ENCODE results near the gene PRDM16. TPM values are rescaled to one million over a fixed set of nuclear protein-coding genes. Genes with fewer than 3 reads are reported as not detected.

PRDM16 gene
- polyA plus RNA-seq, 1 donor (not counting 4 experiments of a cell fraction or from before 2014, with no cell fraction given), result 0.05 TPM

GRCh38 chr1:3160647-3161145 is 91.7 kb downstream of the PRDM16 start:
- Histone ChIP-seq H3K27me3 (ENCODE audit: control insufficient read depth, extremely low read depth, insufficient read depth, low read length) (no peaks in the 10 kb centered on the region), H4K20me1 (ENCODE audit: control insufficient read depth, extremely low read depth, insufficient read depth, low read length) (no peaks in the 10 kb centered on the region), H2AFZ (ENCODE audit: control insufficient read depth, low read length) (no peak overlapping the region), H3K4me2 (ENCODE audit: control insufficient read depth, extremely low read depth, insufficient read depth, low read depth, low read length) (no peak overlapping the region), H3K4me1 (ENCODE audit: control insufficient read depth, extremely low read depth, insufficient read depth, low read length) (no peaks in the 10 kb centered on the region), H3K9me3 (ENCODE audit: control insufficient read depth, low read depth, low read length) (peaks cover 4% of the 10 kb centered on the region), H3K9ac (ENCODE audit: control insufficient read depth, extremely low read depth, insufficient read depth, low read length) (no peak overlapping the region), H3K36me3 (ENCODE audit: control insufficient read depth in 2 of 2, extremely low read depth in 1 of 2, insufficient read depth in 2 of 2, low read length in 2 of 2) (no peaks in the 10 kb centered on the region), H3K79me2 (ENCODE audit: control insufficient read depth, insufficient read depth, low read length) (no peaks in the 10 kb centered on the region), H3K27ac (ENCODE audit: control insufficient read depth, insufficient read depth, low read length) (no peak overlapping the region), H3K4me3 (ENCODE audit: control insufficient read depth in 2 of 3, extremely low read depth in 1 of 3, insufficient read depth in 2 of 3, low read depth in 1 of 3, low read length in 3 of 3) (no peak overlapping the region), H3K9me1 (ENCODE audit: control insufficient read depth, extremely low read depth, insufficient read depth, low read length) (no peaks in the 10 kb centered on the region)
- no peak for DNase-seq (ENCODE audit: low read depth, low spot score)
- no peak for TF ChIP-seq EZH2 (IDR thresholded peaks at IDR 0.05; ENCODE audit: low read length)
- TF ChIP-seq, protein P1, sequence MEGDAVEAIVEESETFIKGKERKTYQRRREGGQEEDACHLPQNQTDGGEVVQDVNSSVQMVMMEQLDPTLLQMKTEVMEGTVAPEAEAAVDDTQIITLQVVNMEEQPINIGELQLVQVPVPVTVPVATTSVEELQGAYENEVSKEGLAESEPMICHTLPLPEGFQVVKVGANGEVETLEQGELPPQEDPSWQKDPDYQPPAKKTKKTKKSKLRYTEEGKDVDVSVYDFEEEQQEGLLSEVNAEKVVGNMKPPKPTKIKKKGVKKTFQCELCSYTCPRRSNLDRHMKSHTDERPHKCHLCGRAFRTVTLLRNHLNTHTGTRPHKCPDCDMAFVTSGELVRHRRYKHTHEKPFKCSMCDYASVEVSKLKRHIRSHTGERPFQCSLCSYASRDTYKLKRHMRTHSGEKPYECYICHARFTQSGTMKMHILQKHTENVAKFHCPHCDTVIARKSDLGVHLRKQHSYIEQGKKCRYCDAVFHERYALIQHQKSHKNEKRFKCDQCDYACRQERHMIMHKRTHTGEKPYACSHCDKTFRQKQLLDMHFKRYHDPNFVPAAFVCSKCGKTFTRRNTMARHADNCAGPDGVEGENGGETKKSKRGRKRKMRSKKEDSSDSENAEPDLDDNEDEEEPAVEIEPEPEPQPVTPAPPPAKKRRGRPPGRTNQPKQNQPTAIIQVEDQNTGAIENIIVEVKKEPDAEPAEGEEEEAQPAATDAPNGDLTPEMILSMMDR (optimal IDR thresholded peaks at IDR 0.05 in 1 of 3, IDR thresholded peaks at IDR 0.05 in 1 of 3, conservative IDR thresholded peaks at IDR 0.05 in 1 of 3; ENCODE audit: extremely low read depth in 1 of 3, insufficient read depth in 2 of 3, low read length in 3 of 3), result no peak
- no peak for FAIRE-seq
- dilution Hi-C loops (cut with MboI; ENCODE audit: extremely low pct_ligation_motif_present, low sequenced_read_pairs), result no loop called here

DNA sequence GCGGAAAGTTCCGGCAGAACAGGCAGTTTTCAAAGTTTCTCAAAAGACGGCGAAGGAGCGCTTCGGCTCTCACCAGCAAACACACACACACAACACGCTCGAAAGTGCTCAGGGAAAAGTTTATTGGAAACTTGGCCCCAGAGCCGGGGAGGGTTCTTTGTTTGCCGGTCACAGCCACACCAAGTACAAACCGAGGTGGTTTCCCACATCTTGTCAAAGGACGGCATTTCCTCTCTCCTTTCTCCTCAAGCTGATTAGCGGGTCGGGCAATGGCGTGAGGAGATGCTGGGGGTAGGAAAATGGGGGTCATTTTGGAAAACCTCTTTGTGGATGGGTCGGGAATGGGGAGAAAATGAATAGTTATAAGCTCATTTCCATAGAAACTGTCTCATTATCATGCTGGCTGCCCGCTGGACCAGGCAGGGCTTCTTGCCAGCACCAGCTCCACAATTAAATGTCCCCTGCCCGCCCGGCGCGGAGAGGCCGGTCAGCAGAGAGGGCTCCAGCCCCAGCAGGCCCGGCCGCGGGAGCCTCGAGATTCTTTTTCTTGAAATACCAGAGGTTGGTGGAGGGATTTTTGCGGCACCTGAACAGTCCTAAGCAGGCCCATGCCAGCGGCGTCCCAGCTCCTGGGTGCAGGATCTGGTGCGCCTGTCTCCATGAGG is 92.3 kb downstream of the PRDM16 start:
- peaks cover 4% of the 10 kb centered on the region for H3K9me3 ChIP-seq (ENCODE audit: control insufficient read depth, low read depth, low read length)
- H3K9me1 ChIP-seq (ENCODE audit: control insufficient read depth, extremely low read depth, insufficient read depth, low read length), result no peaks in the 10 kb centered on the region
- no peak for TF ChIP-seq EZH2 (IDR thresholded peaks at IDR 0.05; ENCODE audit: low read length)
- TF ChIP-seq, protein P1 (optimal IDR thresholded peaks at IDR 0.05 in 1 of 3, IDR thresholded peaks at IDR 0.05 in 1 of 3, conservative IDR thresholded peaks at IDR 0.05 in 1 of 3; ENCODE audit: extremely low read depth in 1 of 3, insufficient read depth in 2 of 3, low read length in 3 of 3), result no peak
- H3K79me2 ChIP-seq (ENCODE audit: control insufficient read depth, insufficient read depth, low read length), result no peaks in the 10 kb centered on the region
- no peak overlapping the region for H3K4me2 ChIP-seq (ENCODE audit: control insufficient read depth, extremely low read depth, insufficient read depth, low read depth, low read length)
- H3K4me1 ChIP-seq (ENCODE audit: control insufficient read depth, extremely low read depth, insufficient read depth, low read length), result no peaks in the 10 kb centered on the region
- H3K27ac ChIP-seq (ENCODE audit: control insufficient read depth, insufficient read depth, low read length), result no peak overlapping the region
- dilution Hi-C loops (cut with MboI; ENCODE audit: extremely low pct_ligation_motif_present, low sequenced_read_pairs), result no loop called here
- H2AFZ ChIP-seq (ENCODE audit: control insufficient read depth, low read length), result no peak overlapping the region
- FAIRE-seq, result no peak
- no peak overlapping the region for H3K4me3 ChIP-seq (ENCODE audit: control insufficient read depth in 2 of 3, extremely low read depth in 1 of 3, insufficient read depth in 2 of 3, low read depth in 1 of 3, low read length in 3 of 3)
- H3K9ac ChIP-seq (ENCODE audit: control insufficient read depth, extremely low read depth, insufficient read depth, low read length), result no peak overlapping the region
- no peaks in the 10 kb centered on the region for H4K20me1 ChIP-seq (ENCODE audit: control insufficient read depth, extremely low read depth, insufficient read depth, low read length)
- H3K27me3 ChIP-seq (ENCODE audit: control insufficient read depth, extremely low read depth, insufficient read depth, low read length), result no peaks in the 10 kb centered on the region
- DNase-seq (ENCODE audit: low read depth, low spot score), result no peak
- no peaks in the 10 kb centered on the region for H3K36me3 ChIP-seq (ENCODE audit: control insufficient read depth in 2 of 2, extremely low read depth in 1 of 2, insufficient read depth in 2 of 2, low read length in 2 of 2)
